NCI-H526 (cell line): ENCODE measurements around the gene COL4A5.
"Not testable (repeated sequence)": the region's sequence is repeated elsewhere in the genome, so short reads cannot be mapped to it uniquely, and the experiment has no call there.

ENCODE experiments used
- DNase-seq, 2 experiments: peaks; one replicate each; lab custom pipeline; 2025; lab: John Stamatoyannopoulos, UW

COL4A5 gene

DNA sequence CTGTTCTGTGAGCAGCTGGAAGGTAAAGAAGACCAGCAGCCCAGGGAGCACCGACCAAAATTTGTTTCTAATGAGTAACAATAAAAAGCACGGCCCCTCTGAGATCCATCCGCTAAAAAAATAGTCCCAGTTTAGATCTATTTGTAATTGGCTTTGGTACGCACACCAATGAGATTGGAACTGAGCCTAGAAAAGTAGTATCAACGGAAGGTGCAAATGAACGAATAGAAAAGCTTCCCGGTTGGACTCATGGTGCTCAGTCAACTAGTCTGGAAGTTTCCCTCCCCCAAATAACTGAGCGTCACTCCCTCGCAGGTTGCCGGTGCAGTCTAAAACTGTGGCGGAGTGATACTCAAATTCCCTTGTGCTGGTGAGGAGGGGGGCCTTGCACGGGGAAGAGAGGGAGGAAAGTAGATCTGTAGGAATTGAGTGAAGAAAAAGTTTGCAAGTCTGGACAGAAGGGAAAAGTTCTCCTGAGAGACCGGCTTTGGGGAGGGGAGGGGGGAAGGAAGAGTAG lies at the start of gene COL4A5:
COL4A5 (plus strand) TSS at position 413 of the 517 bp plus-strand sequence. CDS start 288 bp downstream, outside the sequence.
- DNase-seq = peak; percentile 15 to 39

DNA sequence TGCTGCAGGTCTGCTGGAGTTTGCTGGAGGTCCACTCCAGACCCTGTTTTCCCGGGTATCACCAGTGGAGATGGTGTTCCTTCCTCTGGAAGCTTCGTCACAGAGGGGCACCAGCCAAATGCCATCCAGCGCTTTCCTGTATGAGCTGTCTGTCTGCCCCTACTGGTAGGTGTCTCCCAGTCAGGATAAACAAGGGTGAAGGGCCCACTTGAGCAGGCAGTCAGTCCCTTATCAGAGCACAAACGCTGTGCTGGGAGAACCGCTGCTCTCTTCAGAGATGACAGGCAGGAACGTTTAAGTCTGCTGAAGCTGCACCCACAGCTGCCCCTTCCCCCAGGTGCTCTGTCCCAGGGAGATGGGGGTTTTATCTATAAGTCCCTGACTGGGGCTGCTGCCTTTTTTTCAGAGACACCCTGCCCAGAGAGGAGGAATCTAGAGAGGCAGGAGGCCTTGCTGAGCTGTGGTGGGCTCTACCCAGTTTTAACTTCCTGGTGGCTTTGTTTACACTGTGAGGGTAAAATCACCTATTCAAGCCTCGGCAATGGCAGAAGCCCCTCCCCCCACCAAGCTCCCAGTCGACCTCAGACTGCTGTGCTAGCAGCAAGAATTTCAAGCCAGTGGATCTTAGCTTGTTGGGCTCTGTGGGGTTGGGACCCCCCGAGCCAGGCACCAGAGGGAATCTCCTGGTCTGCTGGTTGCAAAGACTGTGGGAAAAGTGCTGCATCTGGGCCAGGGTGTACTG lies 48.5 kb upstream of the COL4A5 start:
- DNase-seq = not testable (repeated sequence)

GRCh38 chrX:108396188-108396891 lies 43.3 kb upstream of the COL4A5 start:
- no peak for DNase-seq

DNA sequence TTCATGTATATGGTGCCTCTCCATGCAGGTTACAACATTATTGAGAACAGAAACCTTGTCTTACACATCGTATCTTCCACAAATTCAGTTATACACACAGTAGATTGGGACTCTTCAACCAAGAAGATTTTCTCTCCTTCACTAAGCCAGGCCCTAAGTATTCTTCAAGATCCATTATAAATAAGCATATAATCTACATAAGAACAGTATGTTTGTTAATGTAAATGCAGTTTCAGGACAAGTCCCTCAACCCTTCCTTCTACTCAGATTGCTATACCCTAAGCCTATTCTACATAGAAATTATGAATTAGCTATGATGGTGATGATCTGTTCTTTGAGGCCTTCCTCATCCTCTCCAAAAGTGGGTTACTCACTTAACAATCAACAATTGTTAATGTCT lies 42.7 kb upstream of the COL4A5 start:
- no peak for DNase-seq

- DNase-seq = no peak
Measured at GRCh38 chrX:108397627-108398391, 41.8 kb upstream of the COL4A5 start.

DNA sequence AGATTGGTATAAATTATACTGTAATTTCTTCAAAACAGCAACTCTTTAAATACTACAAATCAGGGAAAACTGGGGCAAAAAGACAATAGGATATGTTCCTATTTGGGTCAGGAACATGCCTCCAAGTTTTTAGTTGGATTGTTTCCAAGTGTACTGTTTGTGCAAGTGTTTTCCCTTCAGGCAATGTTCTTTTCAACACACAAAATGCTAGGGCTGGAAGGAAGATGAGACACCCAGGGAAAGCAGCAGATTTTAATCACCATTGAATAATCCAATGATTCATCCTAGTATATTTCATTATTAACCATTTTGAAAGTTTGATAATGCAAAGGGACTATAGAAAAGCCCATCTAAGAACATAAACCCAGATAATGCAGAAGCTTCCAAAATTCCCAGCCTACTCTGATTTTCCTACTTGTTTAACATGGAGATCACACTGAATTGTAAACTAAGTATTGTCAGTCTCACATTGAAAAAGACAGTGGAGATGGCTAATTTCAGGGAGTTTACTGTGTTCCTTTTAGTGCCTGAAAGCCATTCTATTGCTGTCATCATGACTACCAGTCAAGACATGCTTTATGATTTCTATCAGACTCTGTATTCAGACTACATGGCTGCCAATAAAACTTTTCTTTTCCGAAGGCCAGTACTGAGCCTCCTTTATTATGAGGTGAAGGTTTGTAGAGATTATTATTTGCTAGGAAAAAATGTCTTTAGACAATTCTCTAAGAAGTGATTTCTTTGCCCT lies 40.0 kb upstream of the COL4A5 start:
- DNase-seq = no peak

DNA sequence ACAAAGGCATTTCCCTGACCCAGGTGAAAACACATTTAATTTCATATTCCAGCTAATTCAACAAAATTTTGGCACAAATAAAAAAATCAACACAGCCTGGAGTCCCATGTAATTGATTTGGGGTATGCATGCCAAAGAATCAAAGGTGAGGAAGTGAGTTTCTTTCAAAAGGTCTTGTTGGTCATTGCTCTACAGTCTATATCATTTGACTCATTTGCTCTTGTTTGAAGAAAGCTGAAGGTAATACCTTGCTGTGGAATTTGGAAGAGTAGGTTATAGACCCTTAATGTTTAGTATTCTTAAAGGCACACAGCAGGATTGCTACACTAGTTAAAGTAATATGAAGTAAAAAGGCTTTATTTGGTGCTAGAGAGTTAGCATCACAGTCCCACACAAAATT lies 26.9 kb upstream of the COL4A5 start:
- no peak for DNase-seq

DNA sequence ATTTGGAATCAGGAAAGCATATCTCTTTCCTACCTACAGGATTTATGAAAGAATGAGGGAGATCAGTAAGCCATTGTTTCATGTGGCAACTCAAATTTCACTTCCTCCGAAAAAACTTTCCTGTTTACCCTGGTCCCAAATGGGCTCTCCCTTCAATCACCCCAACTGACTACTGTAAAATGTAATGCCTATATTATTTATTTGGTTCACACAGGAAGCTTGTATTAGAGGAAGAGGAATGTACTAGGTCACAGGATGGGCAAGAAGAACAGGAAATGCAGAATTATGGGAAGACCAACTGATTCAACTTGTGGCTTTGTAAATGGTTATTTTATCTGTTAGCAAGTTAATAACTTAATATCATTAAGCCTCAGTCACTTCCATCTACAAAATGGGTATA lies 24.5 kb upstream of the COL4A5 start:
- no peak for DNase-seq

- no peak for DNase-seq
Measured at GRCh38 chrX:108415891-108416290, 23.7 kb upstream of the COL4A5 start.

DNA sequence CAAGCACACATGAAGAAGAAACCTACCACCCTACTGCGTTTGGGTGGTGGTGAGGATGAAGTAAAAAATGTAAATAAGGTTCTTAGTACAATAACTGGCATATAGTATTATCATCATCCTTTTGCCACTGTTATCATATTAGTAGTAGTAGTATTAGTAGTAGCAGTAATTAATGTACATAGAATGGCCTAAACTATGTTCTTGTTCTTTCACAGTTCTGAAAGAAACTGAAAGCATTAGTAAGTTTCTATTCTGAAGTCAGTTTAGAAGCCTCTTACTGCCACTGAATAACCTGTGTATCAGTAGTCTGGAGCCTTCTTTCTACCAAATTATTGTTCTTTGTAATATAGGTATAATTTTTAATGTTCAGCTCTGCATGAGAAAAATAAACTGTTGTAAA lies 22.4 kb upstream of the COL4A5 start:
- DNase-seq = no peak

GRCh38 chrX:108419401-108419800 lies 20.2 kb upstream of the COL4A5 start:
- no peak for DNase-seq

- DNase-seq = no peak
Measured at GRCh38 chrX:108420481-108420880, 19.2 kb upstream of the COL4A5 start.

- DNase-seq = no peak
Measured at GRCh38 chrX:108426262-108426661, 13.4 kb upstream of the COL4A5 start.

- no peak for DNase-seq
Measured at GRCh38 chrX:108435261-108435660, 4.4 kb upstream of the COL4A5 start.

- no peak for DNase-seq
Measured at GRCh38 chrX:108437349-108438109, 2.1 kb upstream of the COL4A5 start.

- DNase-seq = no peak
Measured at GRCh38 chrX:108438110-108438623, 1.5 kb upstream of the COL4A5 start, which contains the start of gene COL4A6. Gene COL4A6, minus strand, starts transcription at chrX:108438422. Its CDS starts 226 bp downstream, at chrX:108438196.

- peak in 1 of 2 experiments; percentile 5 for DNase-seq
Measured at GRCh38 chrX:108439961-108440696, 491 bp downstream of the COL4A5 start.

- peak in 1 of 2 experiments; percentile 1 for DNase-seq
Measured at GRCh38 chrX:108442901-108443464, 3.3 kb downstream of the COL4A5 start.

GRCh38 chrX:108447303-108447702 lies 7.7 kb downstream of the COL4A5 start:
- DNase-seq = no peak

DNA sequence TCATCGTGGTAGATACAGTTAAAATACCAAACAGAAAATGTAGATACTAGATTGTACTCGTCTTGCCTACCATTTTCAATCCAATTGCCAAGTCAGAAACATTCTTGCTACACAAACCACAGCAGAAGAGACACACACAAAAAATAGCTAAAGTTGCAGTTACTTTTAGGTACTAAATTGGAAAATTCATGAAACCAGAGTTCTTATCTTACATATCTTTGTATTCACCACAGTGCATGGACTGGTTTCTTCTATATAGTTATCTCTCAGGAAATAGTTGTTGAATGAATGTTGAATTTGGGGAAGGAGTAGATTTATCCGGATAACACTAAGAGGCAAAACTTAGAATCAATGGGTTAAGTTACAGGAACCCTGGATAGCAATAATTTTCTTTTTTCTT lies 14.2 kb downstream of the COL4A5 start:
- DNase-seq = no peak
